H1 (cell line): Measurements from ENCODE around the gene CCDC91. TPM values are rescaled to one million over a fixed set of nuclear protein-coding genes. Genes with fewer than 3 reads are reported as not detected.

ENCODE experiments used
- CTCF ChIA-PET: fragments of 300-600 bp; sonication (Branson Sonifier 250); formaldehyde crosslinking; loops from one replicate; lab custom pipeline; 2021; ENCODE audit not compliant: partially characterized antibody; lab: Charles Lee
- POLR2A ChIA-PET: fragments of 300-600 bp; sonication (Branson Sonifier 250); formaldehyde crosslinking; loops from one replicate; lab custom pipeline; 2021; ENCODE audit warnings: inconsistent platforms; ENCODE audit not compliant: partially characterized antibody; lab: Charles Lee
- DNase-seq, 2 experiments: peaks; one replicate each; pipeline versions ENCODE4 v3.0.0 to v3.0.0-alpha.2; 2010 to 2022; ENCODE audit warnings: low spot score in 2 of 2, low read depth in 1 of 2, mixed read lengths in 1 of 2
- FAIRE-seq: peaks from 2 replicates; lab custom pipeline; 2011; peaks lifted over from hg19 to GRCh38; lab: Jason Lieb, UNC
- H2AFZ ChIP-seq: 2 replicates; pipeline ENCODE4 v1.8.1; 2012; ENCODE audit warnings: low read length, inconsistent platforms
- H2AK5ac ChIP-seq: 2 replicates; pipeline ENCODE4 v1.6.1; 2013; ENCODE audit warnings: low read depth, low read length
- H2BK120ac ChIP-seq: replicated peaks from 2 replicates; pipeline ENCODE3; 2013; ENCODE audit warnings: low read depth, low read length, inconsistent platforms
- H2BK12ac ChIP-seq: 2 replicates; pipeline ENCODE4 v1.6.1; 2013; ENCODE audit warnings: low read depth, low read length
- H2BK15ac ChIP-seq: 2 replicates; pipeline ENCODE4 v1.6.1; 2013; ENCODE audit warnings: low read length
- H2BK20ac ChIP-seq: 2 replicates; pipeline ENCODE4 v1.6.1; 2013; ENCODE audit warnings: low read length
- H2BK5ac ChIP-seq: 2 replicates; pipeline ENCODE4 v1.6.1; 2013; ENCODE audit warnings: low read depth, low read length
- H3K14ac ChIP-seq: 2 replicates; pipeline ENCODE4 v1.6.1; 2013; ENCODE audit warnings: inconsistent platforms; ENCODE audit not compliant: insufficient read length
- H3K18ac ChIP-seq: 2 replicates; pipeline ENCODE4 v1.6.1; 2013; ENCODE audit warnings: low read length; ENCODE audit errors: extremely low read depth
- H3K23ac ChIP-seq: 2 replicates; pipeline ENCODE4 v1.6.1; 2013; ENCODE audit warnings: inconsistent platforms; ENCODE audit not compliant: insufficient read length
- H3K23me2 ChIP-seq: 2 replicates; pipeline ENCODE4 v1.6.1; 2013; ENCODE audit warnings: low read depth, low read length
- H3K27ac ChIP-seq: 2 replicates; pipeline ENCODE4 v1.6.1; 2011; ENCODE audit warnings: low read depth, low read length, inconsistent platforms
- H3K27me3 ChIP-seq, 4 experiments: replicated peaks in 1 of 4; 1 replicate in 1 of 4; 2 replicates in 3 of 4; pipeline versions ENCODE4 v1.6.1 to v1.8.1; 2011 to 2013; ENCODE audit warnings: low read length in 3 of 4, mild to moderate bottlenecking in 3 of 4, inconsistent platforms in 2 of 4, mixed read lengths in 2 of 4, moderate library complexity in 1 of 4; ENCODE audit not compliant: control insufficient read depth in 3 of 4, insufficient read depth in 3 of 4; ENCODE audit errors: extremely low read depth in 1 of 4
- H3K36me3 ChIP-seq, 4 experiments: 2 replicates each; pipeline versions ENCODE4 v1.6.1 to v1.8.1; 2011 to 2013; ENCODE audit warnings: mild to moderate bottlenecking in 4 of 4, low read length in 3 of 4, moderate library complexity in 2 of 4, control low read depth in 1 of 4, inconsistent platforms in 1 of 4; ENCODE audit not compliant: insufficient read depth in 4 of 4, control insufficient read depth in 2 of 4
- H3K4ac ChIP-seq: replicated peaks from 2 replicates; pipeline ENCODE3; 2013; ENCODE audit warnings: low read length, low read depth, mixed read lengths, inconsistent platforms; ENCODE audit not compliant: insufficient read length
- H3K4me1 ChIP-seq, 4 experiments: replicated peaks in 1 of 4; 1 replicate in 1 of 4; 2 replicates in 3 of 4; pipeline versions ENCODE4 v1.6.1 to v1.8.1; 2011 to 2013; ENCODE audit warnings: low read length in 3 of 4, inconsistent platforms in 2 of 4, mixed read lengths in 1 of 4; ENCODE audit not compliant: insufficient read depth in 4 of 4, control insufficient read depth in 3 of 4
- H3K4me2 ChIP-seq, 2 experiments: 2 replicates each; pipeline versions ENCODE4 v1.6.1 to v1.8.1; 2011 to 2013; ENCODE audit warnings: low read depth in 2 of 2, low read length in 2 of 2, control low read depth in 1 of 2, inconsistent platforms in 1 of 2, mild to moderate bottlenecking in 1 of 2; ENCODE audit not compliant: insufficient read depth in 1 of 2
- H3K4me3 ChIP-seq, 4 experiments: fragments of 200-600, 300-600 bp in 1 of 4; sonication (generic), shearing (Covaris generic), sonication (Bioruptor Twin) in 1 of 4; 2 replicates each; pipeline versions ENCODE4 v1.5.1 to v1.8.1; 2011 to 2016; ENCODE audit warnings: low read length in 4 of 4, low read depth in 3 of 4, control low read depth in 2 of 4, inconsistent platforms in 2 of 4, mild to moderate bottlenecking in 2 of 4, mixed read lengths in 1 of 4, moderate library complexity in 1 of 4; ENCODE audit not compliant: insufficient read depth in 2 of 4; ENCODE audit errors: extremely low read depth in 1 of 4
- H3K56ac ChIP-seq: replicated peaks from 2 replicates; pipeline ENCODE3; 2013; ENCODE audit warnings: low read depth, mild to moderate bottlenecking, mixed read lengths, low read length, inconsistent platforms; ENCODE audit not compliant: insufficient read length
- H3K79me1 ChIP-seq: 2 replicates; pipeline ENCODE4 v1.6.1; 2013; ENCODE audit warnings: low read depth, low read length, control low read depth
- H3K79me2 ChIP-seq, 2 experiments: 2 replicates each; pipeline versions ENCODE4 v1.6.1 to v1.8.1; 2012 to 2013; ENCODE audit warnings: low read length in 2 of 2, mild to moderate bottlenecking in 2 of 2, inconsistent platforms in 1 of 2; ENCODE audit not compliant: insufficient read depth in 2 of 2, control insufficient read depth in 1 of 2
- H3K9ac ChIP-seq, 4 experiments: replicated peaks in 1 of 4; 1 replicate in 1 of 4; 2 replicates in 3 of 4; pipeline versions ENCODE4 v1.6.1 to v1.8.1; 2011 to 2013; ENCODE audit warnings: low read depth in 3 of 4, low read length in 3 of 4, control low read depth in 2 of 4, mild to moderate bottlenecking in 2 of 4, moderate library complexity in 2 of 4, inconsistent platforms in 1 of 4; ENCODE audit errors: extremely low read depth in 1 of 4
- H3K9me3 ChIP-seq, 2 experiments: 2 replicates each; pipeline versions ENCODE4 v1.6.1 to v1.8.1; 2012 to 2013; ENCODE audit warnings: mild to moderate bottlenecking in 2 of 2, moderate library complexity in 2 of 2, control low read depth in 1 of 2, inconsistent platforms in 1 of 2, low read depth in 1 of 2, low read length in 1 of 2, mixed read lengths in 1 of 2; ENCODE audit not compliant: insufficient read depth in 2 of 2
- H4K20me1 ChIP-seq, 2 experiments: replicated peaks in 1 of 2; 2 replicates each; pipeline versions ENCODE3 to v1.8.1; 2011 to 2013; ENCODE audit warnings: inconsistent platforms in 2 of 2, low read length in 2 of 2, mild to moderate bottlenecking in 1 of 2; ENCODE audit not compliant: insufficient read depth in 2 of 2, control insufficient read depth in 1 of 2
- H4K5ac ChIP-seq: 2 replicates; pipeline ENCODE4 v1.6.1; 2013; ENCODE audit warnings: low read length, low read depth, mixed read lengths, inconsistent platforms; ENCODE audit not compliant: insufficient read length
- H4K8ac ChIP-seq: 2 replicates; pipeline ENCODE4 v1.8.0; 2013; ENCODE audit warnings: mild to moderate bottlenecking, moderate library complexity, low read length, inconsistent platforms; ENCODE audit not compliant: insufficient read depth; ENCODE audit errors: extremely low read depth
- H4K91ac ChIP-seq: replicated peaks from 2 replicates; pipeline ENCODE3; 2013; ENCODE audit warnings: low read length, mixed read lengths, inconsistent platforms; ENCODE audit not compliant: insufficient read length
- CEBPB ChIP-seq: IDR thresholded peaks from 2 replicates; pipeline ENCODE4 v1.6.1; 2012; ENCODE audit warnings: low read depth, low read length
- WGBS, 2 experiments: shearing (Covaris generic) in 1 of 2; methylation state at CpG; one replicate each; pipeline versions ENCODE4 v1.1.6 to v1.1.7; 2013 to 2015; ENCODE audit warnings: low lambda C conversion rate in 2 of 2, mixed read lengths in 2 of 2, inconsistent platforms in 1 of 2, low coverage in 1 of 2, missing lambda C conversion rate in 1 of 2; ENCODE audit not compliant: insufficient replicate concordance in 2 of 2, insufficient coverage in 1 of 2, insufficient read length in 1 of 2; ENCODE audit errors: extremely low coverage in 1 of 2, missing lambda C conversion rate in 1 of 2; 5-methylcytosine and 5-hydroxymethylcytosine counted together
- polyA plus RNA-seq, 7 experiments: library from polyadenylated mRNA; depleted of rRNA in 3 of 7; stranded (reverse) in 5 of 7; unstranded in 2 of 7; fragments of >200 nt in 5 of 7; fragments of 200-250 nt in 2 of 7; gene quantifications; 1 replicate in 5 of 7; 2 replicates in 1 of 7; 4 replicates in 1 of 7; pipeline versions ENCODE4 v1.2.1 to v1.2.3, GENCODE V29; 2011 to 2013; ENCODE audit warnings: missing spikeins in 2 of 7, mixed read lengths in 2 of 7
- total RNA-seq: library from RNA; stranded (reverse); fragmentation: NEBNext Ultra II Directional; extraction: Animal tissue kit (Norgen Biotek cat#: 25700); gene quantifications from 2 replicates; pipeline ENCODE4 v1.2.1, GENCODE V29; 2021
- TF ChIP-seq, protein P1 (sequence below): IDR thresholded peaks from 2 replicates; pipeline ENCODE4 v1.6.1; 2012; ENCODE audit warnings: low read length, inconsistent platforms

Gene CCDC91
- total and polyA plus RNA-seq, 2 of the 8 experiments (the other 6 are each of a cell fraction or from before 2014, with no cell fraction given): 8.6 to 23.1 TPM

DNA sequence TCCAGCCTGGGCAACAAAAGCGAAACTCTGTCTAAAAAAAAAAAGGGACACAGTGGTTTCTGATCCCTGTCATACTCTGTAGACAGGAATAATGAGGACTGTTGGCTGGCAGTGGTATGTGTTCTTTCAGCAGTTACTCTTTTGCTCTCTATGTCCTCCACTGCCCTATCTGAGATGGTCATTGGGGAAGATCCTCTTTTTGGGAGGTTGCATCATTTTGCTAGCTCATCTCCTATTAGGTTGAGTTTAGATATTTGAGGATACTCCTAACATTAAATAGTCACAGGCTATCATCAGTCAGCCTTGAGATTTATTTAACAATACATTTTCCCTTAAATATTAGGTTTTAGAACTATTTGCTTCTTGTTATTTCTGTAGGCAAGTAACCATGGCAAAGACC lies 5.9 kb upstream of the CCDC91 start:
- Histone ChIP-seq H2BK120ac (no peak overlapping the region), H3K27ac (no peak overlapping the region), H3K9me3 (no peaks in the 10 kb centered on the region), H3K9ac (no peak overlapping the region), H3K79me1 (no peaks in the 10 kb centered on the region), H2BK5ac (no peak overlapping the region), H2BK15ac (no peak overlapping the region), H4K8ac (no peak overlapping the region), H3K23ac (no peak overlapping the region), H3K4ac (no peak overlapping the region), H2AFZ (no peak overlapping the region), H3K4me2 (no peak overlapping the region), H3K36me3 (no peaks in the 10 kb centered on the region), H3K14ac (no peak overlapping the region), H3K27me3 (no peaks in the 10 kb centered on the region), H3K56ac (no peak overlapping the region), H2BK20ac (no peak overlapping the region), H3K79me2 (no peaks in the 10 kb centered on the region), H2AK5ac (no peak overlapping the region), H3K4me1 (no peaks in the 10 kb centered on the region; a peak in 1 of 7 replicates), H4K20me1 (no peaks in the 10 kb centered on the region), H3K18ac (no peak overlapping the region), H4K91ac (no peak overlapping the region), H4K5ac (no peak overlapping the region), H2BK12ac (no peak overlapping the region), H3K23me2 (no peaks in the 10 kb centered on the region), H3K4me3 (no peak overlapping the region)
- FAIRE-seq: no peak
- CTCF ChIA-PET: no interaction called here
- no peak for DNase-seq
- POLR2A ChIA-PET: no interaction called here
- 100% methylated on average over 1 of the region's 1 CpG; no CpG with 5 or more reads in 1 of the 2 experiments for WGBS, 2 experiments
- TF ChIP-seq, protein P1, sequence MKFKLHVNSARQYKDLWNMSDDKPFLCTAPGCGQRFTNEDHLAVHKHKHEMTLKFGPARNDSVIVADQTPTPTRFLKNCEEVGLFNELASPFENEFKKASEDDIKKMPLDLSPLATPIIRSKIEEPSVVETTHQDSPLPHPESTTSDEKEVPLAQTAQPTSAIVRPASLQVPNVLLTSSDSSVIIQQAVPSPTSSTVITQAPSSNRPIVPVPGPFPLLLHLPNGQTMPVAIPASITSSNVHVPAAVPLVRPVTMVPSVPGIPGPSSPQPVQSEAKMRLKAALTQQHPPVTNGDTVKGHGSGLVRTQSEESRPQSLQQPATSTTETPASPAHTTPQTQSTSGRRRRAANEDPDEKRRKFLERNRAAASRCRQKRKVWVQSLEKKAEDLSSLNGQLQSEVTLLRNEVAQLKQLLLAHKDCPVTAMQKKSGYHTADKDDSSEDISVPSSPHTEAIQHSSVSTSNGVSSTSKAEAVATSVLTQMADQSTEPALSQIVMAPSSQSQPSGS: no peak
- no peak for TF ChIP-seq CEBPB
